ENCODE data around the gene BAG5. TPM values are rescaled to one million over a fixed set of nuclear protein-coding genes. Genes with fewer than 3 reads are reported as not detected.

Gene BAG5
- total RNA-seq, 1 experiment from 2014 or later, result 27.0 TPM

DNA sequence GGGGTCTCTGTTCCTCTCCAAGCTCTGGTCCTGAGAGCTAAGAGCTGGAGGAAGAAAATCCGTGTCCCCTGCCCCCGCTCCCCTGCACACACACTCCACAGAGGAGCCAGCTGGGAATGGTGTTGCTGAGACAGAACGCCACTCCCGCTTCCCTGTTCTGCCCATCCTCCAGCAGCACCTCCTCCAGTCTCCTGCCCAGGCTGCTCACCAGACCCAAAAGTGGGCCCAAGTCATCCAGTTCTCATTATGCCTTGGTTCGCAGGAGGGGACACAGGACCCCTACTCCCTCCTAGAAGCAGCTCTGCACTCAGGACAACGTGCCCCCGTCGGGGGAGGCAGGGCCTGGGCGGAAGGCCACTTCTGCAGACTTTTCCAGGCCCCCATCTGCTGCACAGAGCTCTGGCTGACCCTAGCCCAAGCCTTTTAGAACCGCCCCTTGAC, 34.3 kb downstream of the BAG5 start:
- Histone ChIP-seq H2AFZ (ENCODE audit: low read depth, low read length, poor library complexity, severe bottlenecking) (no peak overlapping the region), H3K9me2 (ENCODE audit: insufficient read depth) (no peaks in the 10 kb centered on the region), H3K4me1 (ENCODE audit: control insufficient read depth in 1 of 2, insufficient read depth in 2 of 2, low read length in 2 of 2) (peaks cover 11 to 36% of the 10 kb centered on the region in 2 experiments; a peak in 3 of 4 replicates), H3K36me3 (ENCODE audit: control insufficient read depth in 1 of 2, insufficient read depth in 2 of 2, low read length in 2 of 2) (peaks cover 0 to 14% of the 10 kb centered on the region in 2 experiments; a peak in 1 of 4 replicates), H3K27me3 (ENCODE audit: insufficient read depth, low read length) (no peaks in the 10 kb centered on the region), H3K9ac (ENCODE audit: low read length) (peak overlapping the region; percentile 96), H3K4me2 (ENCODE audit: low read length) (peak overlapping the region; percentile 96), H4K20me1 (ENCODE audit: insufficient read depth) (no peaks in the 10 kb centered on the region), H3K4me3 (replicated peaks in 1 of 2; ENCODE audit: low read depth in 1 of 2, low read length in 2 of 2) (peak overlapping the region; percentile 85 to 97), H3K79me2 (ENCODE audit: insufficient read depth, low read length) (peaks cover 30% of the 10 kb centered on the region), H3K9me3 (ENCODE audit: control insufficient read depth in 1 of 2, insufficient read depth in 1 of 2, low read depth in 1 of 2, low read length in 2 of 2) (no peaks in the 10 kb centered on the region), H3K27ac (ENCODE audit: low read depth, low read length) (peak overlapping the region; percentile 55)
- RAD21 ChIA-PET (ENCODE audit: low non-redundant PET in 1 of 2, low total read pairs in 2 of 2, uncharacterized antibody in 2 of 2, unreplicated experiment in 2 of 2), result no interaction called here
- TF ChIP-seq EZH2phosphoT487 (IDR thresholded peaks at IDR 0.05; ENCODE audit: borderline replicate concordance) (no peak), ZFX (IDR thresholded peaks at IDR 0.05) (no peak)
- POLR2A ChIA-PET, result interaction anchor here (0.6 to 1.4 kb wide), 4 partner anchors 10 to 243 kb away, joined by 3 to 11 read pairs (median 6); no protein-coding TSS in a partner anchor
- CTCF ChIA-PET, result interaction anchor here (2.9 kb wide), 1 partner anchor 9 kb away, joined by 16 read pairs; no protein-coding TSS in a partner anchor
- no TSS peak for BruUV-seq (replicated peaks)
- no peak for ATAC-seq
- intact Hi-C loops (cut with micrococcal nuclease), result no loop called here
- DNase-seq (ENCODE audit: low read depth, low spot score), result no peak

DNA sequence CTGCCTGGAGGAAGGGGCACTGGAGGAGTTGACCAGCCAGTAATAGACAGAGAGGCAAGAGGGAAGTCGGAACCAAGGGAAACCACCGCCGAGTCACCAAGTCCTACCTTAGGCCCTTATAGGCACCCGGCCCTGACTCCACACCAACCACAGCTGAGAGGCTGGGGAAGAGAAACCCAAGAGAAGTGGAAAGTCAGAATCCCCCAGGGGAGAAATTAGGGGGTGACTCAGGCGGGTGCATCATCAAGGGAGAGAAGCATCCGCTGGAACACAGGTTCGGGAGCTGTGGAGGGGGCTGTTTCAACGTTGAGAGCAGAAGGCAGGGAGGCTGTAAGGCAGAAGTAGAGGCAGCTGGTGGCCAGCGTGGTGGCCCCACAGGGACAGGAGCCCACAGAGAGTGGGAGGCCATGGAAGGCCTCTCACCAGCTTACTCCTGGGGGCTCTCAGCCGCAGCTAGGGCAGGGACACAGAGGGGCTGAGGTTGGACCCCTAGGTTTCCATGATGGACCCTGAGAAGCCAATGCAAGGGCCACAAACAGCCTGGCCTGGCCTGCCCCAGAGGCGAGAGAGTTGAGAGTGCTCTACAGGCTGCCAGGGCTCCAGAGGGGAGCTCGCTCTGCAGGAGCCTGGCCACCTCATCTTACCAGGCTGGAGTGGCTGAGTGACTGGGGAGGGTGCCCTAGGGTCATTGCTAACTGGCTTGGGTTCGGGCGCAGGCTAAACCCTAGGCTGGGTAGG, 34.9 kb downstream of the BAG5 start:
- no peak for DNase-seq (ENCODE audit: low read depth, low spot score)
- Histone ChIP-seq H3K36me3 (ENCODE audit: control insufficient read depth in 1 of 2, insufficient read depth in 2 of 2, low read length in 2 of 2) (peaks cover 0 to 14% of the 10 kb centered on the region in 2 experiments; a peak in 1 of 4 replicates), H4K20me1 (ENCODE audit: insufficient read depth) (no peaks in the 10 kb centered on the region), H3K4me3 (replicated peaks in 1 of 2; ENCODE audit: low read depth in 1 of 2, low read length in 2 of 2) (peak overlapping the region in 1 of 2 experiments; percentile 97; a peak in 2 of 4 replicates), H3K9me2 (ENCODE audit: insufficient read depth) (no peaks in the 10 kb centered on the region), H2AFZ (ENCODE audit: low read depth, low read length, poor library complexity, severe bottlenecking) (no peak overlapping the region), H3K4me2 (ENCODE audit: low read length) (peak overlapping the region; percentile 96), H3K9me3 (ENCODE audit: control insufficient read depth in 1 of 2, insufficient read depth in 1 of 2, low read depth in 1 of 2, low read length in 2 of 2) (no peaks in the 10 kb centered on the region), H3K9ac (ENCODE audit: low read length) (peak overlapping the region; percentile 96; the same call in 1 of the 2 replicates), H3K4me1 (ENCODE audit: control insufficient read depth in 1 of 2, insufficient read depth in 2 of 2, low read length in 2 of 2) (peaks cover 15 to 40% of the 10 kb centered on the region in 2 experiments; a peak in 3 of 4 replicates), H3K79me2 (ENCODE audit: insufficient read depth, low read length) (peaks cover 30% of the 10 kb centered on the region), H3K27ac (ENCODE audit: low read depth, low read length) (peak overlapping the region; percentile 55; the same call in 1 of the 2 replicates), H3K27me3 (ENCODE audit: insufficient read depth, low read length) (no peaks in the 10 kb centered on the region)
- CTCF ChIA-PET, result interaction anchor here (2.9 kb wide), 1 partner anchor 8 kb away, joined by 16 read pairs; no protein-coding TSS in a partner anchor
- intact Hi-C loops (cut with micrococcal nuclease), result no loop called here
- BruUV-seq (replicated peaks), result no TSS peak
- RAD21 ChIA-PET (ENCODE audit: low non-redundant PET in 1 of 2, low total read pairs in 2 of 2, uncharacterized antibody in 2 of 2, unreplicated experiment in 2 of 2), result no interaction called here
- POLR2A ChIA-PET, result interaction anchor here (0.6 to 1.4 kb wide), 2 partner anchors 26 to 243 kb away, joined by 3 to 5 read pairs; no protein-coding TSS in a partner anchor
- ATAC-seq, result no peak
- TF ChIP-seq EGR1 (IDR thresholded peaks at IDR 0.05; ENCODE audit: low read depth) (no peak), RAD21 (IDR thresholded peaks at IDR 0.05; ENCODE audit: low read depth) (no peak), TCF7L2 (IDR thresholded peaks at IDR 0.05; ENCODE audit: borderline replicate concordance, extremely low read depth, insufficient read depth, insufficient read length) (no peak), ELF1 (IDR thresholded peaks at IDR 0.05; ENCODE audit: borderline replicate concordance, low read depth) (no peak), EZH2 (IDR thresholded peaks at IDR 0.05) (no peak), POLR2A (IDR thresholded peaks at IDR 0.05; ENCODE audit: borderline replicate concordance, extremely low read depth, insufficient read depth, insufficient read length) (no peak), YY1 (IDR thresholded peaks at IDR 0.05; ENCODE audit: extremely low read depth, insufficient replicate concordance, low read depth, low read length) (no peak), JUND (IDR thresholded peaks at IDR 0.05) (no peak), CEBPB (IDR thresholded peaks at IDR 0.05; ENCODE audit: low read depth) (no peak), ZFX (IDR thresholded peaks at IDR 0.05) (no peak), CBX3 (IDR thresholded peaks at IDR 0.05; ENCODE audit: low read depth) (no peak)
- TF ChIP-seq, protein P1, sequence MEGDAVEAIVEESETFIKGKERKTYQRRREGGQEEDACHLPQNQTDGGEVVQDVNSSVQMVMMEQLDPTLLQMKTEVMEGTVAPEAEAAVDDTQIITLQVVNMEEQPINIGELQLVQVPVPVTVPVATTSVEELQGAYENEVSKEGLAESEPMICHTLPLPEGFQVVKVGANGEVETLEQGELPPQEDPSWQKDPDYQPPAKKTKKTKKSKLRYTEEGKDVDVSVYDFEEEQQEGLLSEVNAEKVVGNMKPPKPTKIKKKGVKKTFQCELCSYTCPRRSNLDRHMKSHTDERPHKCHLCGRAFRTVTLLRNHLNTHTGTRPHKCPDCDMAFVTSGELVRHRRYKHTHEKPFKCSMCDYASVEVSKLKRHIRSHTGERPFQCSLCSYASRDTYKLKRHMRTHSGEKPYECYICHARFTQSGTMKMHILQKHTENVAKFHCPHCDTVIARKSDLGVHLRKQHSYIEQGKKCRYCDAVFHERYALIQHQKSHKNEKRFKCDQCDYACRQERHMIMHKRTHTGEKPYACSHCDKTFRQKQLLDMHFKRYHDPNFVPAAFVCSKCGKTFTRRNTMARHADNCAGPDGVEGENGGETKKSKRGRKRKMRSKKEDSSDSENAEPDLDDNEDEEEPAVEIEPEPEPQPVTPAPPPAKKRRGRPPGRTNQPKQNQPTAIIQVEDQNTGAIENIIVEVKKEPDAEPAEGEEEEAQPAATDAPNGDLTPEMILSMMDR (IDR thresholded peaks at IDR 0.05 in 2 of 3, conservative IDR thresholded peaks at IDR 0.05 in 1 of 3; ENCODE audit: borderline replicate concordance in 1 of 3, insufficient read depth in 1 of 3, low read depth in 2 of 3, low read length in 2 of 3), result no peak
- TF ChIP-seq, protein P2, sequence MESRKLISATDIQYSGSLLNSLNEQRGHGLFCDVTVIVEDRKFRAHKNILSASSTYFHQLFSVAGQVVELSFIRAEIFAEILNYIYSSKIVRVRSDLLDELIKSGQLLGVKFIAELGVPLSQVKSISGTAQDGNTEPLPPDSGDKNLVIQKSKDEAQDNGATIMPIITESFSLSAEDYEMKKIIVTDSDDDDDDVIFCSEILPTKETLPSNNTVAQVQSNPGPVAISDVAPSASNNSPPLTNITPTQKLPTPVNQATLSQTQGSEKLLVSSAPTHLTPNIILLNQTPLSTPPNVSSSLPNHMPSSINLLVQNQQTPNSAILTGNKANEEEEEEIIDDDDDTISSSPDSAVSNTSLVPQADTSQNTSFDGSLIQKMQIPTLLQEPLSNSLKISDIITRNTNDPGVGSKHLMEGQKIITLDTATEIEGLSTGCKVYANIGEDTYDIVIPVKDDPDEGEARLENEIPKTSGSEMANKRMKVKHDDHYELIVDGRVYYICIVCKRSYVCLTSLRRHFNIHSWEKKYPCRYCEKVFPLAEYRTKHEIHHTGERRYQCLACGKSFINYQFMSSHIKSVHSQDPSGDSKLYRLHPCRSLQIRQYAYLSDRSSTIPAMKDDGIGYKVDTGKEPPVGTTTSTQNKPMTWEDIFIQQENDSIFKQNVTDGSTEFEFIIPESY (IDR thresholded peaks at IDR 0.05; ENCODE audit: extremely low read depth, insufficient replicate concordance, low read length), result no peak
